ENCODE results near the gene PRR22.

GRCh38 chr19:5798244-5798643 is 13.7 kb upstream of the PRR22 start:
- TF ChIP-seq POLR2A (IDR thresholded peaks at IDR 0.05): no peak
- TF ChIP-seq CTCF (IDR thresholded peaks at IDR 0.05): no peak
